ENCODE data around the gene CNDP2.
A peak's percentile ranks its signal among the peaks of the same experiment; 100 is the strongest.
"Not testable (repeated sequence)": the region's sequence is repeated elsewhere in the genome, so short reads cannot be mapped to it uniquely, and the experiment has no call there.

The CNDP2 gene

DNA sequence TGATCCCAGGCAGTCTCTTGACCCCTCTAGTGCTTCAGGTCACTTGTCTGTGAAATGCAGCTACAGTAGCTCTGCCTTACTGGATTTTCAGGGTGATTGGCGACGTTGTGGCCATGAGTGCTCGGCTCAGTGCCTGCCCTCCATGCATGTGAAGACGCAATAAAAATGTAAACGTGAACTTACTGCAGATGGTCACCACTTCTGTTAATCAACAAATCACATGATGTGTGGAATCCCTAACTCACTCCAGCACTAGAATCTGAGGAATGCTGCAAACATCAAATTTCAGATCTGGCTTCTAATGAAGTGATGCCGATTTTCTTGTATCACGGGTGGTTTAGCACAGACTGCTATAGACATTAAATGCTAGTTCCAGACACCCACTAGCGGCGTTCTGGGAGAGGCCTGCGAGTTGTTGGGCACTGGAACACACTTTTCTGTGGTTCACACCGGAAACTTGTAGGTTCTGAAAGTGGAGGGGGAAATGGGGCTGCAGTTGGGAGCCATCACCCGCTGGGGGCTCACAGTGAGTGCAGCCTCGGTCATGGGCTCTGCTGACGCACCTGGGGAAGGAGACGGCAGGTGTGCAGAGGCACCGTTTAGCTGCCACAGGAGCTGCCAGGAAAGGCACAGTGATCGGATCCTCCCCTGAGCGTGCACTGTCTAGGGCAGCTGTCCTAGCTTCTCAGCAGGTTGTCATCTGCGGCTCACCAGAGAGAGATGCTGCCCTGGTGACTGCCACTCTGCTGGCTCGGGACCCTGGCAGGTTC, 44.7 kb downstream of the CNDP2 start:
- peak; percentile 3 for DNase-seq

DNA sequence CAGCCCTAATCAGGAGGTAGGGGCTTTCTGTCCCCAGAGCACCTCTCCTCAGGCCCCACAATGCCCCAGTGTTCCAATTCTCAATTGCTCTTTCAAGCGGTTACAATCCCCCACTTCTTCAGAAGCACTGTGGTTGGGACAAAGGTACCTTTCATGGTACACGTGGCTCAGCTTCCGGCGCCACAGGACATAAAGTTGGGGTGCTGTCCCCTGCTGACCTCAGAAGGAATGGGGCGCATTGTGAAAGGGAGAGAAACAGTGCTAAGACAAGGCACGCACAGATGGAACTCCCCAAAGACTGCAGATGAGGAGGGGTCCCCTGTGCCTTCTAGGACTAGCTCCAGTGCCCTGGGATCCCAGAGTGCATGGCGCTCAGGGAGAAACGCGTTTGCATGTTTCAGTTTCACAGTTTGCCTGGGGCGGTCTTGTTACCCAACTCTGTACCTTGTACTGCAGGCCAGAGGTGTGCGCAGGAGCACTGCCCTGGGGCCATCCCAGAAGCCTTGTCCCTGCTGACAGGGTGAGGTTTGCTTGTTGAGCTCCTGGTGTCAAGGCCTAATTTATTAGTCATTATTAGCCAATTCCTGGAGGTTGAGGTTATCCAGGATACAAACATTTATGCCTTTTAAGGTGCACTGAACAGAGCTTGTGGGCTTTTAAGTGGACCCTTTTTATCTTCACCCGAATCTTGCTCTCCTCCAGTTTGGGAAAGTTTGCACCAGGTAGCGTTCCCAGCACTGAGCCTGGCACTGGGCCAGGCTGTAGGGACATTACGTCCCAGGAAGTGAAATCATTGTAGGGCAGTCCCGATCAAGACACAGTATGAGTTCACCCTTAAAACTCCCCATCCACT, 45.8 kb downstream of the CNDP2 start:
- DNase-seq = no peak

DNA sequence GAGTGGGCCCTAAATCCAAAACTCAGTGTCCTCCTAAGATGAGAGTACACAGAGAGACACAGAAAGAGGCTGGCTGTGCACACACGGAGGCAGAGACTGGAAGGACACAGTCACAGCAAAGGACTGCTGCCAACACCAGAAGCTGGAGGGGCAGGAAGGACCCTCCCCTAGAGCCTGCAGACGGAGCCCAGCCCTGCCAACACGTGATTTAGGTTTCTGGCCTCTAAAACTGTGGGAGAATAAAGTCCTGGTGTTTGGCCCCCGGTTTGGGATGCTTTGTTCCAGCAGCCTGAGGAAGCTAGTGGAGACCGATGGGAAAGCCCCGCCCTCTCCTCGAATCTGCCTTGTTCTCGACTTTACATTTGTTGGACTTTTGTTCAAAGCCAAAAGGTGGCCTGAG, 48.7 kb downstream of the CNDP2 start:
- DNase-seq = no peak

DNA sequence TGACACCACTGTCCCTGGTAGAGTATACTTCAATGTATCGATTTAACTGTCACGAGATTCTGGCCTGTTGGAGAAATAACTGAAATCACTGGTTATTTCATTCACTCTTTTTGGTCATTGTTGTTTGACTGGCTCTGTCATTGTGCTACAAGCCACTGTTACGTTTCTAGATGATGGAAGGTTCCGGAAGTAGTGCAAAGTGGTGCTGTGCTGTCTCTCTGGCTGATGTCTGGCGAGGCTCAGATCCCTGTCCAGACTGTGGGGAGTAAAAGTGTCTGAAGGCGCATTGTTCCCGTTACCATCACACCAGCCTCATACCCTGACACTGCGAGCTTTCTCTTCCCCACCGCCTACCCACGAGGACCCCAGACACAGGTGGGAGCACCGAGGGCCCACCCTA, 49.8 kb downstream of the CNDP2 start:
- DNase-seq = no peak

DNA sequence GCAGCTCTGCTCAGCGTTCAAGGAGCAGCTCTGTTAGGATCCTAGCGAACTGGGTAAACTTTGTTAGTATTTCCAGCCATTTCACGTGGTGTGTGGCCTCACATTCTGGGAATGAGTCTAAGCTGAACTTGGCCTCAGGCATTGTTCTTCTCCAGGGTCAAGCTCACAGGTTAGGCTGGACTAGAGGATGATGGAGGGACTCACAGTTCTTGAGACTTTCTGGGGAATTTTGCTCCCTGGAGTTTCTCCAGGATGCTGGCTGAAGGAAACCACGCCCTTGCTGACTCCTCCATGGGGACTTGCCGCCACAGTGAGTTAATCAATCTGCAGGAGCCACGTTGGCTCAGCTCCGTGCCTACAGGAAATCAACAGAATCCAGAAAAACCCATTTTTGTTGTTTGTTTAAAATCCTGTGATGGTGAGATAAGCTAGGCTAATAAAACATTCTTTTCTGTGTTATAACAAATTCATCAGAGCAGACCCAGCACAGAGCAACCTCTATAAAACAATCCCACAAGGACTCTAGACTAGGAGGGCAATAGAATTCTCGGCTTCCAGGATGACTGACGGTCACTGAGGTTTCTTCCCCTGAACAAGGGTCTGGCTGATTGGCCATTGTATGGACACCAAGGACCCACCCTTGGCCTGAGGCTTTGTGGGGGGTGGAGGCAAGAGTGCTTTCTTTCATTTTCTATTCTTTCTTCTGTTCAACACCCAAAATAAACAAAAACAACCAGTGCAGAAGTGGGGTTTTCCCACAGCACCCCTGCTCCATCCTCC, 50.8 kb downstream of the CNDP2 start:
- DNase-seq = no peak

DNA sequence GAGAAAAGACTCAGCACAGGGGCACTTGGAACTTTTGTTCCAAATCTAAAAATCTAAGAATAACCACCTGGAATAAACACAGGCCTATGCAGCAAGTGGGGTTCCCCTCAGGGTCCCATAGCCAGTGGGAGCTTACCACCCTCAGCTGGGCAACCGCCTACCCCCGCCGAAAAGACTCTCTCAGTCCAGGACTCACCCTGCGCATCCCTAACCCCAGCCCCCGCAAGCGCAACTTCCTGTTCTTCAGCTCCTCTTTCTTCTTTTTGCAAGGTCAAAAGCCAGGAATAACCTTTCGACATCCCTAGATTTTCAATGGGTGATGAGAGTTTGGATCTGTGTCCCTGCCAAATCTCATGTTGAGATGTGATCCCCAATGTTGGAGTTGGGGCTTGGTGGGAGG, 51.7 kb downstream of the CNDP2 start:
- no peak for DNase-seq

DNA sequence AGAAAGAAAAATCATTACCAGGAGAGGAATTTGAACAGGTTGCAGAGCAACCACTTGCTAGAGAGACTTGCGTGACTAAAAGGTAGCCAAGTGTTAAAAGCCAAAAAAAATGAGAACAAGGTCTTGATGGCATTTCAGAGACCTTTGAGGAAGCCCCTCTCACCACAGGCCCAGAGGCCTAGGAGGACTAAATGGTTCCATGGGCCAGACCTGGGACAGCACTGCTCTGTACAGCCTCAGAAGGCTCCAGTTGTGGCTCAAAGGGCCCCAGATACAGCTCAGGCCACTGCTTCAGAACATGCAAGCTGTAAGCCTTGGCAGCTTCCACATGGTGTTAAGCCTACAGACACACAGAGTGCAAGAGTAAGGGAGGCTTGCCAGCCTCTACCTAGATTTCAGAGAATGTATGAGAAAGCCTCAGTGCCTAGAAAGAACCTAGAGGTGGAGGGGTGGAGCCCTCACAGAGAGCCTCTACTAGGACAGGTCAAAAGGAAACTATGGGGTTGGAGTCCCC, 53.5 kb downstream of the CNDP2 start:
- DNase-seq = no peak

DNA sequence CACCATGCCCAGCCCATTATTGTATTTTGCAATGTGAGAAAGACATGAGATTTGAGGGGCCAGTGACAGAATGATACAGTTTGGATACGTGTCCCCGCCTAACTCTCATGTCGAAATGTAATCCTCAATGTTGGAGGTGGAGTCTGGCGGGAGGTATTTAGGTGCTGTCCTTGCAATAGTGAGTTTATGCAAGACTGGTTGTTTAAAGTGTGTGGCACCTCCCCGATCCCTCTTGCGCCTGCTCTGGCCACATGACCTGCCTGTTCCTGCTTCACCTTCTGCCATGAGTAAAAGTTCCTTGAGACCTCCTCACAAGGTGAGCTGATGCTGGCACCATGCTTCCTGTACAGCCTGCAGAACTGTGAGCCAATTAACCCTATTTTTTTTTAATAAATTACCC, 54.7 kb downstream of the CNDP2 start:
- DNase-seq = no peak

DNA sequence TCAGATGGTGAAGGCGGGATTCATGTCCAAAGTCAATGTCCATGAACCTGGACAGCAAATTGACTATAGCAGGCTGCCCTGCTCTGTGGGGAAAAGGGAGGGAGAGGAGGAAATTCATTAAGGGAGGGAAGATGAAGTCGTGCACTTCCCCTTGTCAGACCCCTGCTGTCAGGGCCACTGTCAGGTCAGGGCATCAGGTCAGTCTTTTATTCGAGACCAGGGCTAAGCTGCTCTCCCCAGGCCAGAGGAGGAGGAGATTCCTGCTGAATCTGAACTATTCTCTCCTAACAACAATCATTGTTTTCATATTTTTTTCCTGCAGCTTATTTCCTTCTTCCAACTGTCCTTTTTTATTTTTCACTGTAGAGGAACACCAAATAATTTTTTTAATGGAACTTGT, 55.3 kb downstream of the CNDP2 start:
- no peak for DNase-seq

DNA sequence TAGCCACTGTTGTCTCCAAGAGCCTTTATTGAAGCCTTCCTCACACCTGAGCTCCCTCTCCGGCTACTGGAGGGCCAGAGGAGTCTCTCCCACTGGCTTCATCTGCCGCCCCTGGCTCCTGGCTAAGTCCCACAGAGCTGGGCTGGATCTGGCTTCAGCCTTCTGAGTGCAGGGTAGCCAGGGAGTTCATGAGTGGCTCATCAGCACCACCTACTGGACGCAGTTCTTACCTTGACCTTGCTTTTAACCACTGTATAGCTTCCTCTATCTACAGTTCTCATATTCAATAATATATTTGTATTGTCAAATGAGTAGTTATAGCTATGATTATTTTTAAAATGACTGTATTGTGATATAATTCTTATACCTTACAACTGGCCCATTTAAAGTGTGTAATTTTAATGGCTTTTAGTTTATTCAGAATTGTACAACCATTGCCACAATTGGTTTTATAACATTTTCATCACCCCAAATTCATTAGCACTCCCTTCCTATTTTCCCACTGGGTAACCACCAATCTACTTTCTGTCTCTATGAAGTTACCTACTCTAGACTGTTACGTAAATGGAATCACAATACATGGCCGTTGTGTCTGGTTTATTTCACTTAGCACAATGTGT, 55.9 kb downstream of the CNDP2 start:
- DNase-seq = peak; percentile 75

DNA sequence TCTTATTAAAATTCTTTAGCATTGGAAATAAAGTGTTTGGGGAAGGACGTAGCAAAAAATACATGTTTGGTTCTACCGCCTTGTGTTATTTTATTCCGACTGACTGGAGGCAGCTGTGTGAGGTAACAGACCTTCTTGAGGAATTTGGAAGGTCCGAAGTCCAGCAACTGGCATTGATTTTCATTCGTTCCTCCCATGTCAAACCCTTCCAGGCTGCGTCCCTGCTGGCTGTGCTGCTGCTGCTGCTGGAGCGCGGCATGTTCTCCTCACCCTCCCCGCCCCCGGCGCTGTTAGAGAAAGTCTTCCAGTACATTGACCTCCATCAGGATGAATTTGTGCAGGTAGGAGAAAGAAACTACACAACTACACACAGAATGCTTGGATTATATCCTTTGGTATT, 60.0 kb downstream of the CNDP2 start:
- DNase-seq = no peak

DNA sequence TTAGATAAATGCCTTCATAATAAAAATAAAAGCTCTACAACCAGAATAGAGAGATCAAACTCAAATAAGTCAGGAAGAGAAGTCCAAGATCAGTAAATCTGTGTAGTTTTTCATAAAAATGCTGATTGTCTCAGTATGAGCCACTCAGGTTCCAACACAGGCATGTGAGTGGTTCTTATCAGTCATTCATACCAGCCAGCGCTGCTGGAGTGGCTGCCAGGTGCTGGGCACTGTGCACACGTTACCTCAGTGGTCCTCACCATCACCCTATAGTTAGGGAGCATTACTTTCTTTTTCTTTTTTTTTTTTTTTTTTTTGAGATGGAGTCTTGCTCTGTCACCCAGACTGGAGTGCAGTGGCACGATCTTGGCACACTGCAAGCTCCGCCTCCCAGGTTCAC, 61.9 kb downstream of the CNDP2 start:
- no peak for DNase-seq

DNA sequence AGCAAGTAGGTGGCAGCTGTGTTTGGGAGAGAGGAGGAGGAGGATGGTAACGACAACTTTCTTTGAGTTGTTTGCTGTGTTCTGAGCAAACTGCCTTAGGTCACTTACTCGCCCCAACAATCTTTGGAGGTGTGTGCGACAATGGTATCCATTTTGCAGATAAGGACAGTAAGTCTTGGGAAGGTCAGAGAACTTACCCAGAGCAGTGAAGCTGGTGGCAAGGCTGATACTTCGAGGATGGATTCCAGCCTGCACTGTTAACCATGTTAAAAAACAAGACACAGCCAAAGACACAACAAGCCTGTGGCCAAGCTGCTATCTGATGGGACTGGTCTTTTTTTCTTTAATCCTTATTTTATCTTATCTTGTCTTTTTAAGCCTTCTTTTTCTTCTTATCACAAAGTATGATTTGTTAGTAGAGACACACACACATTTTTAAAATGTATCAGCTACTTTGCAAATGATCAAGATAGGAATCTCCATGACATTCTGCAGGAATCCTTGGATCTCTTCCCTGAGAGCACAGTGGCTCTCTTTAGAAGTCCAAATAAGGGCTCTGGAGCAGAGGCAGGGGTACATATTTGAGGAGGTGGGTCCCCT, 66.1 kb downstream of the CNDP2 start:
- no peak for DNase-seq

DNA sequence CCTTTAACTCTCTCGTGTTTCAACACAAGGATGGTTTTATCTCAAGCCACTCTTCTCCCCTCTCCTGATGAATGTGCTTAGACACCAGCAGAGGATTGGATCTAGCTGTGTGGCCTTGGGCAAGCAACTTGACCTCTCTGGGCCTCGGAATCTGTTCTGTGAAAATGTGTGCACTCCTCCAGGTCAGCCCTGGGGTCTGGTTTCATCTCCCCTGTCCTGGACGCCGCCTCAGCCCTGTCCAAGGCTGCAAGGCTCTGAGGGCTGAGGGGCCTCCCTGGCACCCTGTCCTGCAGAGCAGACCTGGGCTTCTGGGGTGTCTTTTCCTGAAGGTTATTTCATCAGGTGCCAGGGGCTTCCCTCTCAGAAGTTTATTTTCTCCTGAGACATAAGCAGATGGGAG, 66.6 kb downstream of the CNDP2 start:
- DNase-seq = no peak

DNA sequence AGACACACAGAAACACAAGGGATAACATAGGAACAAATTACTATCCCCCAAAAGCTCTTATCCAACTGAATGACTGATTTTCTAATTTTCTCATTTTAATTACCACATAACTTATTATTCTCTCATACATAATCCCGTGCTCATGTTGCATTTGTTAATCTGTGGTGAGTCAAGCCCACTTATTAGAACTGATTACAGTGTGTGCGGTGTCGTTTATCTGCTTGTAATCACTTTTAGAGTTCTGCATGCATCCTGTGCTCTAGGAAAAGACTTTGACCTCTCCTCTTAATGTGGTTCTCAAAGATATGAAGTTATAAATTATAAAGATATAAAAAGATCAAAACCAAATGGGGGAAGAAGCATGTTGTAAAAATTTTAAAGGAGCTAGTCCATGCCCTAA, 67.8 kb downstream of the CNDP2 start:
- no peak for DNase-seq

DNA sequence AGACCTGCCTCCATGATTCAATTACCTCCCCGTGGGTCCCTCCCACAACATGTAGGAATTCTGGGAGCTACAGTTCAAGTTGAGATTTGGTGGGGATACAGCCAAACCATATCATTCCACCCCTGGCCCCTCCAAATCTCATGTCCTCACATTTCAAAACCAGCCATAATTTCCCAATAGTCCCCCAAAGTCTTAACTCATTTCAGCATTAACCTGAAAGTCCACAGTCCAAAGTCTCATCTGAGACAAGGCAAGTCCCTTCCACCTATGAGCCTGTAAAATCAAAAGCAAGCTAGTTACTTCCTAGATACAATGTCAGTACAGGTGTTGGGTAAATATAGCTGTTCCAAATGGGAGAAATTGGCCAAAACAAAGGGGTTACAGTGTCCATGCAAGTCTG, 69.0 kb downstream of the CNDP2 start:
- DNase-seq = not testable (repeated sequence)

DNA sequence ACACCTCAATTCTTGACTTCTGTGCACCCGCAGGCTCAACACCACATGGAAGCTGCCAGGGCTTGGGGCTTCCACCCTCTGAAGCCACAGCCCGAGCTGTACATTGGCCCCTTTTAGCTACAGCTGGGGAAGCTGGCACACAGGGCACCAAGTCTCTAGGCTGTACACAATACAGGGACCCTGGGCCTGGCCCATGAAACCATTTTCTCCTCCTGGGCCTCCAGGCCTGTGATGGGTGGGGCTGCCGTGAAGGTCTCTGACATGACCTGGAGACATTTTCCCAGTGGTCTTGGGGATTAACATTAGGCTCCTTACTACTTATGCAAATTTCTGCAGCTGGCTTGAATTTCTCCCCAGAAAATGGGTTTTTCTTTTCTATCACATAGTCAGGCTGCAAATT, 69.8 kb downstream of the CNDP2 start:
- DNase-seq = not testable (repeated sequence)

DNA sequence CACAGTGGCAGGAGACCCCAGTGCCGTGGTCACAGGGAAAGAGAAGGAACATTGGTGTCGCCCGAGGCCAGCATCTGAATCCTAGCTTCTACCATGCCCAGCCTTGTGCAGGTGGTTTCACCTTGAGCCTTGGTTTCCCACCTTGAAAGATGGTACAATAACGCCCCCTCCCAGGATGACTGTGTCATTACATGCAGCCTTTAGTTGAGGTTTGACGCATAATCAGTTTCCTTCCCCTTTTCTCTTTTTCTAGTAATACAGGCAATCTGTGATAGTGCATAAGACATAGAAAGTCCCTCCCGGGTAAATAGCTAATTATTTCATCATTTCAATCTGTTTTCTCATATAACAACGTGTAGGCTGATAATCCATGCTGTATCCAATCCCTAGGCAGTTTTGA, 71.7 kb downstream of the CNDP2 start:
- DNase-seq = no peak

DNA sequence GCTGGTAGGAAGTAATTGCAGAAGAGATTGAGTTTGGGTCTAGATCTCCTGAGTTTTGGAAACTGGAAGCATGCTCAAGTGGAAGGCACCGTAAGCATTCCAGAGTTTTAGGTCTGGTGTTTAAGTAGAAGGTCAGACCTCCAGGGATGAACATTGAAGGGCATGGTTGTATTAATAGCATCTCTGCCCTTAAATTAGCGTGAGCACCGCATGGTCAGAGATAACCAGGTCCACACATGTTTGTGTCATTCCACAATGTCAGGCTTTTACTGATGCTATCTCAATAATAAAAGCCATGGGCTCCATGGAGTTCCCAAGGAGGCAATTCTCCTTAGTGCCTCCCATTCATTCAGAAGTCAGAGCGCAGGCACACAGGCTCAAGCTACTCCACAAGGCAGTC, 73.2 kb downstream of the CNDP2 start:
- DNase-seq = no peak

DNA sequence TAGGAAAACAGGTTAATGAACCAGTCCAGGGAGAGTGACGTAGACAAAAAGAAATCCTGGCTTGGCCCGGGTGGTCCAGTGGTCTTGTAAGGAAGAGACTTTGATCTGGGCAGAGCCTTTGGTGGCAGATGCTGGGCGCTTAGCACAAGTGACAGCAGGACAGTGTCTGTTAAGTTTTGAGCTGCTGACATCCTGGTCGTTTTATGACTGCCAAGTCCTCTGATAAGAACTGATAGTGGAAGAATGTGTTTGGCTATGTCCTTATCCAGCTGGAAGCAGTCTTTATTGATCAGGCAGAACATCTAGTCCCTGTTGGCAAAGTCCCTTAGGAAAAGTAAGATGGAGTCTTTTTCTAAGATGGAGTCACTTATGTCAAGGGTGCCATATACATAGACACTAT, 74.1 kb downstream of the CNDP2 start:
- no peak for DNase-seq

DNA sequence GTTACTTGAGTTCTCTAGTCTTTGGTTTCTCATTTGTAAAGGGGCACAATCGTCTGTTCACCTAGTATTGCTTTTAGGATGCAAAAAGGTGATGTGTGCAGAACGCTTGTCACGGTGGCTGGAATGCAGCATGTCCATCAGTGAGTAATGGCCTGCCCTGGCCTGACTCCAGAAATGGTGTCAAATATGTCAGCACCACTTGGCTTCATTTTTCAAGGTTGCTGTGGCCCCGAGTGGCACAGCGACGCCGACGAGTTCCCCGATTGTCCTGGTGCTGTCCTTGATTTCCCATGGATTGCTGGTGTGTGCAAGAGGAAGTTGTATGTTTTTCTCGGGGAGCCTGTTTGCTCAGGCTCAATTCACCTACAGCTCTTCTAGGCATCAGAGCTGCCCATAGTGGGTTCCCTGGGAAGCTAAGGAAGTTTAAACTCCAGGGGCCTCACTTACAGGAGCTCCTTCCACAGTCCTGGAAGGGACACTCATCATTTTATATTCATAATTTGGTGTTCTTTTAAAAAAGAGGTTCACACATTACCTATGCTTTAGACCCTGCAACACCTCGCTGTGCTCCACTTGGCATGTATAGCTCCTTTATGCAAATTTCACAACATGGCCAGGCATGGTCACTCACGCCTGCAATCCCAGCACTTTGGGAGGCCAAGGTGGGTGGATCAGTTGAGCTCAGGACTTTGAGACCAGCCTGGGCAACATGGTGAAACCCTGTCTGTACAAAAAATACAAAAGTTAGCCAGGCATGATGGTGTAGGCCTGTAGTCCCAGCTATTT, 75.9 kb downstream of the CNDP2 start:
- no peak for DNase-seq

DNA sequence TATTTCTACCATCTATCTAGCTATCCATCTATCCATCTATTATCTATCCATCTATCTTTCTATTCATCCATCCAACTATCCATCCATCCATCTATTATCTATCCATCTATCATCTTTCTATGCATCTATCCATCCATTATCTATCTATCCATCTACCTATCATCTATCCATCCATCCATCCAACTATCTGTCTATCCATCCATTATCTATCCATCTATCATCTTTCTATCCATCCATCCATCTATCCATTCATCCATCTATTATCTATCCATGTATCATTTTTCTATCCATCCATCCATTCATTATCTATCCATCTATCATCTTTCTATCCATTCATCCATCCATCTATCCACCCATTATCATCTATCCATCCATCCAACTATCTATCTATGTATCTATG, 76.9 kb downstream of the CNDP2 start:
- no peak for DNase-seq
